ENCODE results near the gene ATP1A1.

GRCh38 chr1:116434849-116435248 is 61.8 kb downstream of the ATP1A1 start:
- TF ChIP-seq, protein P1, sequence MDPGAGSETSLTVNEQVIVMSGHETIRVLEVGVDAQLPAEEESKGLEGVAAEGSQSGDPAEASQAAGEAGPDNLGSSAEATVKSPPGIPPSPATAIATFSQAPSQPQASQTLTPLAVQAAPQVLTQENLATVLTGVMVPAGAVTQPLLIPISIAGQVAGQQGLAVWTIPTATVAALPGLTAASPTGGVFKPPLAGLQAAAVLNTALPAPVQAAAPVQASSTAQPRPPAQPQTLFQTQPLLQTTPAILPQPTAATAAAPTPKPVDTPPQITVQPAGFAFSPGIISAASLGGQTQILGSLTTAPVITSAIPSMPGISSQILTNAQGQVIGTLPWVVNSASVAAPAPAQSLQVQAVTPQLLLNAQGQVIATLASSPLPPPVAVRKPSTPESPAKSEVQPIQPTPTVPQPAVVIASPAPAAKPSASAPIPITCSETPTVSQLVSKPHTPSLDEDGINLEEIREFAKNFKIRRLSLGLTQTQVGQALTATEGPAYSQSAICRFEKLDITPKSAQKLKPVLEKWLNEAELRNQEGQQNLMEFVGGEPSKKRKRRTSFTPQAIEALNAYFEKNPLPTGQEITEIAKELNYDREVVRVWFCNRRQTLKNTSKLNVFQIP (CRISPR knock-in tag; IDR thresholded peaks at IDR 0.05; ENCODE audit: borderline replicate concordance, low read depth) = no peak
- no peak for TF ChIP-seq ZNF565 (CRISPR knock-in tag; conservative IDR thresholded peaks at IDR 0.05; ENCODE audit: low read depth)
- peak; percentile 89 for TF ChIP-seq ZNF8 (CRISPR knock-in tag; IDR thresholded peaks at IDR 0.05)
- TF ChIP-seq ZFP30 (CRISPR knock-in tag; IDR thresholded peaks at IDR 0.05) = no peak
- no peak for TF ChIP-seq ESRRG (CRISPR knock-in tag; IDR thresholded peaks at IDR 0.05)
- TF ChIP-seq BACH2 (CRISPR knock-in tag; IDR thresholded peaks at IDR 0.05; ENCODE audit: borderline replicate concordance) = no peak
- no peak for TF ChIP-seq TSHZ2 (CRISPR knock-in tag; IDR thresholded peaks at IDR 0.05)
- TF ChIP-seq ARNTL (CRISPR knock-in tag; IDR thresholded peaks at IDR 0.05; ENCODE audit: borderline replicate concordance, low read depth) = no peak
- no peak for TF ChIP-seq SNAI2 (CRISPR knock-in tag; IDR thresholded peaks at IDR 0.05)
- TF ChIP-seq, protein P2, sequence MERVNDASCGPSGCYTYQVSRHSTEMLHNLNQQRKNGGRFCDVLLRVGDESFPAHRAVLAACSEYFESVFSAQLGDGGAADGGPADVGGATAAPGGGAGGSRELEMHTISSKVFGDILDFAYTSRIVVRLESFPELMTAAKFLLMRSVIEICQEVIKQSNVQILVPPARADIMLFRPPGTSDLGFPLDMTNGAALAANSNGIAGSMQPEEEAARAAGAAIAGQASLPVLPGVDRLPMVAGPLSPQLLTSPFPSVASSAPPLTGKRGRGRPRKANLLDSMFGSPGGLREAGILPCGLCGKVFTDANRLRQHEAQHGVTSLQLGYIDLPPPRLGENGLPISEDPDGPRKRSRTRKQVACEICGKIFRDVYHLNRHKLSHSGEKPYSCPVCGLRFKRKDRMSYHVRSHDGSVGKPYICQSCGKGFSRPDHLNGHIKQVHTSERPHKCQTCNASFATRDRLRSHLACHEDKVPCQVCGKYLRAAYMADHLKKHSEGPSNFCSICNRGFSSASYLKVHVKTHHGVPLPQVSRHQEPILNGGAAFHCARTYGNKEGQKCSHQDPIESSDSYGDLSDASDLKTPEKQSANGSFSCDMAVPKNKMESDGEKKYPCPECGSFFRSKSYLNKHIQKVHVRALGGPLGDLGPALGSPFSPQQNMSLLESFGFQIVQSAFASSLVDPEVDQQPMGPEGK (CRISPR knock-in tag; IDR thresholded peaks at IDR 0.05; ENCODE audit: borderline replicate concordance) = no peak
- no peak for TF ChIP-seq ISL1 (CRISPR knock-in tag; IDR thresholded peaks at IDR 0.05)
- no peak for TF ChIP-seq RARB (CRISPR knock-in tag; IDR thresholded peaks at IDR 0.05)
- TF ChIP-seq PPARA (CRISPR knock-in tag; IDR thresholded peaks at IDR 0.05; ENCODE audit: borderline replicate concordance) = no peak
